SK-N-SH (cell line): Measurements from ENCODE around the gene ARMH3. TPM values are rescaled to one million over a fixed set of nuclear protein-coding genes. Genes with fewer than 3 reads are reported as not detected.

Experiments
- CTCF ChIA-PET: fragments of 300-600, 350-600 bp; formaldehyde crosslinking; extraction: SDS; loops from one replicate; lab custom pipeline; 2021; lab: Yijun Ruan, JAX
- POLR2A ChIA-PET: fragments of 350-600 bp; sonication (Branson Sonifier 250); formaldehyde crosslinking; extraction: SDS; loops from one replicate; lab custom pipeline; 2020; ENCODE audit warnings: antibody characterized with exemption, inconsistent platforms; lab: Yijun Ruan, JAX
- DNase-seq: peaks from one replicate; pipeline ENCODE4 v3.0.0; 2012
- H2AFZ ChIP-seq: fragments of 200-600 bp; sonication (generic); 2 replicates; pipeline ENCODE4 v1.8.1; 2016; ENCODE audit warnings: antibody characterized with exemption, mild to moderate bottlenecking, low read depth
- H3F3A ChIP-seq: fragments of 200-600 bp; sonication (generic); replicated peaks from 2 replicates; pipeline ENCODE3; 2016; ENCODE audit warnings: antibody characterized with exemption, mild to moderate bottlenecking; ENCODE audit not compliant: insufficient read depth
- H3K27ac ChIP-seq, 2 experiments: fragments of 200-500 bp in 1 of 2; fragments of 200-600 bp in 1 of 2; sonication (Bioruptor generic) in 1 of 2; sonication (generic), shearing (Covaris generic) in 1 of 2; 2 replicates each; pipeline versions ENCODE4 v1.5.1 to v1.6.1; 2014 to 2016; ENCODE audit warnings: low read depth in 2 of 2, inconsistent platforms in 1 of 2, low read length in 1 of 2, mild to moderate bottlenecking in 1 of 2, mixed read lengths in 1 of 2
- H3K27me3 ChIP-seq: fragments of 200-600 bp; sonication (generic), shearing (Covaris generic); 2 replicates; pipeline ENCODE4 v1.6.1; 2016; ENCODE audit warnings: mixed run types; ENCODE audit not compliant: insufficient read depth
- H3K36me3 ChIP-seq, 2 experiments: fragments of 200-500 bp in 1 of 2; fragments of 200-600 bp in 1 of 2; sonication (Bioruptor generic) in 1 of 2; sonication (generic) in 1 of 2; replicated peaks in 1 of 2; 2 replicates each; pipeline versions ENCODE3 to v1.5.1; 2014 to 2016; ENCODE audit warnings: low read length in 1 of 2, mild to moderate bottlenecking in 1 of 2; ENCODE audit not compliant: insufficient read depth in 2 of 2, control insufficient read depth in 1 of 2
- H3K4me1 ChIP-seq, 2 experiments: fragments of 200-500 bp in 1 of 2; fragments of 200-600 bp in 1 of 2; sonication (Bioruptor generic) in 1 of 2; sonication (generic), shearing (Covaris generic) in 1 of 2; 2 replicates each; pipeline versions ENCODE4 v1.5.1 to v1.6.1; 2014 to 2016; ENCODE audit warnings: low read depth in 1 of 2, low read length in 1 of 2, mixed run types in 1 of 2; ENCODE audit not compliant: insufficient read depth in 2 of 2, control insufficient read depth in 1 of 2
- H3K4me2 ChIP-seq: fragments of 200-600 bp; sonication (generic), shearing (Covaris generic); 2 replicates; pipeline ENCODE4 v1.6.1; 2017; ENCODE audit warnings: mixed run types
- H3K4me3 ChIP-seq, 2 experiments: fragments of 200-500 bp in 1 of 2; fragments of 200-600 bp in 1 of 2; sonication (Bioruptor generic) in 1 of 2; sonication (generic), shearing (Covaris generic) in 1 of 2; 2 replicates each; pipeline versions ENCODE4 v1.5.1 to v1.8.1; 2014 to 2016; ENCODE audit warnings: low read depth in 2 of 2, inconsistent platforms in 1 of 2, low read length in 1 of 2, mild to moderate bottlenecking in 1 of 2, mixed read lengths in 1 of 2, moderate library complexity in 1 of 2
- H3K79me2 ChIP-seq: fragments of 200-600 bp; sonication (generic); 2 replicates; pipeline ENCODE4 v1.8.1; 2017; ENCODE audit warnings: mild to moderate bottlenecking; ENCODE audit not compliant: insufficient read depth
- H3K9ac ChIP-seq: fragments of 200-600 bp; sonication (generic); 2 replicates; pipeline ENCODE4 v1.6.1; 2017; ENCODE audit warnings: mixed run types
- H3K9me2 ChIP-seq: fragments of 200-600 bp; sonication (generic); 2 replicates; pipeline ENCODE4 v1.6.1; 2017; ENCODE audit warnings: mixed run types
- H3K9me3 ChIP-seq: fragments of 200-600 bp; sonication (generic); 2 replicates; pipeline ENCODE4 v1.6.1; 2017; ENCODE audit warnings: mixed run types, mild to moderate bottlenecking, moderate library complexity
- H4K20me1 ChIP-seq: fragments of 200-600 bp; sonication (generic); 2 replicates; pipeline ENCODE4 v1.6.1; 2017; ENCODE audit warnings: mild to moderate bottlenecking, mixed run types; ENCODE audit not compliant: insufficient read depth
- CTCF ChIP-seq: fragments of 200-600 bp; sonication (generic); IDR thresholded peaks from 2 replicates; pipeline ENCODE4 v1.6.1; 2017; ENCODE audit warnings: antibody characterized with exemption, mild to moderate bottlenecking, moderate library complexity
- ELF1 ChIP-seq: IDR thresholded peaks from 2 replicates; pipeline ENCODE4 v1.4.0; 2012
- EZH2phosphoT487 ChIP-seq: fragments of 200-600 bp; sonication (generic); IDR thresholded peaks from 2 replicates; pipeline ENCODE4 v1.6.1; 2017; ENCODE audit warnings: low read depth, mixed run types, mild to moderate bottlenecking, antibody characterized with exemption, moderate library complexity, borderline replicate concordance
- FOXJ3 ChIP-seq: sonication (generic); formaldehyde crosslinking; IDR thresholded peaks from 2 replicates; pipeline ENCODE4 v1.5.1; 2020; ENCODE audit warnings: mild to moderate bottlenecking, missing genetic modification reagents
- GABPA ChIP-seq: IDR thresholded peaks from 2 replicates; pipeline ENCODE4 v1.4.0; 2012; ENCODE audit warnings: low read depth, mild to moderate bottlenecking
- MAX ChIP-seq: IDR thresholded peaks from 2 replicates; pipeline ENCODE4 v1.4.0; 2012; ENCODE audit warnings: low read depth
- MEF2A ChIP-seq: IDR thresholded peaks from 2 replicates; pipeline ENCODE4 v1.4.0; 2012; ENCODE audit warnings: low read depth, borderline replicate concordance
- RAD21 ChIP-seq: IDR thresholded peaks from 2 replicates; pipeline ENCODE4 v1.6.1; 2012; ENCODE audit warnings: mild to moderate bottlenecking, low read length
- RCOR1 ChIP-seq: fragments of 150-350 bp; IDR thresholded peaks from 2 replicates; pipeline ENCODE4 v1.6.1; 2017; ENCODE audit warnings: antibody characterized with exemption, low read length
- REST ChIP-seq: IDR thresholded peaks from 2 replicates; pipeline ENCODE4 v1.6.1; 2012; ENCODE audit warnings: mild to moderate bottlenecking, low read depth, low read length, moderate library complexity
- SIN3A ChIP-seq: IDR thresholded peaks from 2 replicates; pipeline ENCODE4 v1.6.1; 2012; ENCODE audit warnings: low read depth, mild to moderate bottlenecking, low read length, moderate library complexity, borderline replicate concordance
- TCF12 ChIP-seq: IDR thresholded peaks from 2 replicates; pipeline ENCODE4 v1.4.0; 2012
- YY1 ChIP-seq: IDR thresholded peaks from 2 replicates; pipeline ENCODE4 v1.4.0; 2012; ENCODE audit warnings: low read depth, mild to moderate bottlenecking
- WGBS: methylation state at CpG from one replicate; pipeline ENCODE4 v1.1.6; 2017; ENCODE audit warnings: low lambda C conversion rate; 5-methylcytosine and 5-hydroxymethylcytosine counted together
- polyA plus RNA-seq, 3 experiments: library from polyadenylated mRNA; depleted of rRNA; stranded (reverse); fragments of >200 nt; gene quantifications; 2 replicates each; pipeline ENCODE4 v1.2.3, GENCODE V29; 2012
- TF ChIP-seq, protein P1 (sequence below): fragments of 150-350 bp; IDR thresholded peaks from 2 replicates; pipeline ENCODE4 v1.6.1; 2016; ENCODE audit warnings: mild to moderate bottlenecking, low read depth, low read length

Gene ARMH3
- polyA plus RNA-seq, 1 of the 3 experiments (the other 2 are of a cell fraction), result 12.1 TPM

DNA sequence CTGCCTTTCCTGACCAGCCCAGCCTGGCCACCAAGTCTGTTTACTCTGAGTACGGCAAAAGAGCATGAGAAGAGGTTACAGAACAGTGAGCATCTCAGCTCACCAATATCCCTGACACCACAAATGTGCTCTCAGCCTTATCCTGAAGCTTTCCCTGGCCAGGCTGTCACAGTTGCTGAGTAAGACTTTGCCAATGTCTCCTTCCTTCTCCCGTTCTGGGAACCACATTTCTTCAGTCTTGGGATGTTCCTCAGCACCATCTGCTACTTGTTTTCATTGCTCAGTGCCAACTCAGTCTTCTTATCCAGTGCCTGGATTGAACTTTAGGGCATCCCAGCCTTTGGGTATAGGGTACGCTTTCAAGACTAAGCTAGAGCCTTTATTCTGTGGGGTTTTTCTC is 205.2 kb downstream of the ARMH3 start (continued):
- TF ChIP-seq CTCF (no peak), MEF2A (no peak), GABPA (no peak), REST (no peak), TCF12 (no peak), RCOR1 (no peak), SIN3A (no peak), FOXJ3 (CRISPR knock-in tag) (no peak), ELF1 (no peak), EZH2phosphoT487 (no peak)
- TF ChIP-seq, protein P1, sequence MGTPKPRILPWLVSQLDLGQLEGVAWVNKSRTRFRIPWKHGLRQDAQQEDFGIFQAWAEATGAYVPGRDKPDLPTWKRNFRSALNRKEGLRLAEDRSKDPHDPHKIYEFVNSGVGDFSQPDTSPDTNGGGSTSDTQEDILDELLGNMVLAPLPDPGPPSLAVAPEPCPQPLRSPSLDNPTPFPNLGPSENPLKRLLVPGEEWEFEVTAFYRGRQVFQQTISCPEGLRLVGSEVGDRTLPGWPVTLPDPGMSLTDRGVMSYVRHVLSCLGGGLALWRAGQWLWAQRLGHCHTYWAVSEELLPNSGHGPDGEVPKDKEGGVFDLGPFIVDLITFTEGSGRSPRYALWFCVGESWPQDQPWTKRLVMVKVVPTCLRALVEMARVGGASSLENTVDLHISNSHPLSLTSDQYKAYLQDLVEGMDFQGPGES, result no peak
- TF ChIP-seq, all 33 proteins: peak for 0

DNA sequence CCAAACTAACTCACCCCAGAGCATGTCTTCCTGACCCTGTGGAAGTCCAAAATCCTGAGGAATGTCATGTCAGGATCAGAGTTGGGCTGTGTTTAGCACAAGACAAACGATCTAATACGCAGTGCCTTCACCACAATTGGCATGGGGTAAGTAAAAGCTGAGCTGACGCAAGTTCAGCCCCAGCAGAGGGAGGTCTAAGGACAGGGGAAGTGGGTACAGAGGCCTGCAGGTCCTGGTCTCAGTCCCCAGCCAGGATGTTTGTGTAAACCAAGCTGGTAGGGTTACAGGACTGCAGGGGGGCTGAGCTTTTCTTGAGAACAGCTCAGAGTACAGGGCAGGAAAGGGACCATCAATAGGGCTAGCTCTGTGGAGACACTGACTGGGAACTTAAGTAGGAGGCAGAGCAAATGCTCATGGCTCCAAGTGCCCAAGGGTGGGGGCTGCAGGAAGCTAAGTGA is 207.1 kb downstream of the ARMH3 start:
- H3K79me2 ChIP-seq, result no peaks in the 10 kb centered on the region
- H3K9me3 ChIP-seq, result no peaks in the 10 kb centered on the region
- H3K27me3 ChIP-seq, result no peaks in the 10 kb centered on the region
- ChIA-PET CTCF (interaction anchor here (0.8 to 18.9 kb wide), 7 partner anchors 5 to 635 kb away, joined by 3 to 169 read pairs (median 9); partner anchors contain the start of gene KCNIP2), POLR2A (no interaction called here)
- 96% methylated on average over 3 of the region's 3 CpGs for WGBS
- peaks cover 3% of the 10 kb centered on the region for H3F3A ChIP-seq
- no peaks in the 10 kb centered on the region for H4K20me1 ChIP-seq
- TF ChIP-seq YY1 (no peak), TCF12 (no peak), RCOR1 (no peak), EZH2phosphoT487 (no peak), MEF2A (no peak), MAX (no peak), RAD21 (no peak)
- no peaks in the 10 kb centered on the region for H3K9me2 ChIP-seq
- H3K9ac ChIP-seq, result no peak overlapping the region
- H3K4me2 ChIP-seq, result no peak overlapping the region
- peaks cover 0 to 16% of the 10 kb centered on the region in 2 experiments; a peak in 1 of 4 replicates for H3K4me1 ChIP-seq
- H3K27ac ChIP-seq, result peak overlapping the region in 1 of 2 experiments; percentile 20; a peak in 1 of 4 replicates
- H2AFZ ChIP-seq, result no peak overlapping the region
- peaks cover 0 to 4% of the 10 kb centered on the region in 2 experiments for H3K36me3 ChIP-seq
- H3K4me3 ChIP-seq, result no peak overlapping the region
- no peak for DNase-seq
